Suprapubic skin (tissue), 4 donors: ENCODE measurements around the gene RYR1.

Experiments
- CTCF ChIP-seq, 2 donors: fragments of 200-600 bp in 1 of 2; fragments of 450-650 bp in 1 of 2; sonication (generic) in 1 of 2; IDR thresholded peaks; one replicate each; pipeline ENCODE4 v1.5.1; 2016 to 2019; ENCODE audit warnings: antibody characterized with exemption in 2 of 2, mild to moderate bottlenecking in 1 of 2, moderate library complexity in 1 of 2
- EP300 ChIP-seq: sonication (generic); formaldehyde crosslinking; IDR thresholded peaks from one replicate; pipeline ENCODE4 v1.6.1; 2017; ENCODE audit warnings: antibody characterized with exemption
- POLR2A ChIP-seq, 2 donors: fragments of 450-650 bp; IDR thresholded peaks; one replicate each; pipeline ENCODE4 v1.6.1; 2017; ENCODE audit warnings: antibody characterized with exemption in 2 of 2, mild to moderate bottlenecking in 2 of 2, moderate library complexity in 2 of 2
- POLR2AphosphoS5 ChIP-seq, 3 donors: sonication (generic); formaldehyde crosslinking; IDR thresholded peaks; one replicate each; pipeline ENCODE4 v1.6.1; 2017; ENCODE audit warnings: antibody characterized with exemption in 3 of 3

GRCh38 chr19:38563475-38563874 is 130.0 kb downstream of the RYR1 start:
- no peak for TF ChIP-seq CTCF (IDR thresholded peaks at IDR 0.05)
- no peak for TF ChIP-seq POLR2AphosphoS5 (IDR thresholded peaks at IDR 0.05)
- no peak for TF ChIP-seq EP300
- TF ChIP-seq POLR2A (IDR thresholded peaks at IDR 0.05), result no peak
